Heart left ventricle (tissue), 16 donors: ENCODE measurements around the gene CASP7. TPM values are rescaled to one million over a fixed set of nuclear protein-coding genes. Genes with fewer than 3 reads are reported as not detected.

ENCODE experiments used
- ATAC-seq, 4 donors: fragments of 200-7000 bp; cut with Tn5 transposase; one replicate each; pipeline ENCODE4 v1.9.1; 2020 to 2022; ENCODE audit warnings: moderate library complexity in 4 of 4, mild to moderate bottlenecking in 3 of 4, moderate number of reproducible peaks in 1 of 4
- DNase-seq, 5 donors: peaks; one replicate each; pipeline ENCODE4 v3.0.0-alpha.2; 2020
- H3K27ac ChIP-seq, 12 donors: fragments of 200-600 bp; sonication (generic) in 4 of 12; one replicate each; pipeline versions ENCODE4 v1.5.0 to v1.8.0; 2016 to 2022; ENCODE audit warnings: mild to moderate bottlenecking in 2 of 12
- H3K27me3 ChIP-seq, 9 donors: fragments of 200-600 bp; sonication (generic) in 2 of 9; one replicate each; pipeline versions ENCODE4 v1.5.1 to v1.8.0; 2016 to 2022; ENCODE audit warnings: mild to moderate bottlenecking in 3 of 9
- H3K36me3 ChIP-seq, 9 donors: fragments of 200-600 bp; sonication (generic) in 2 of 9; one replicate each; pipeline versions ENCODE4 v1.5.0 to v1.8.0; 2018 to 2022; ENCODE audit warnings: mild to moderate bottlenecking in 2 of 9
- H3K4me1 ChIP-seq, 12 donors: fragments of 200-600 bp; sonication (generic) in 4 of 12; one replicate each; pipeline versions ENCODE4 v1.5.0 to v1.8.0; 2016 to 2022; ENCODE audit warnings: mild to moderate bottlenecking in 3 of 12
- H3K4me3 ChIP-seq, 12 donors: fragments of 200-600 bp; sonication (generic) in 4 of 12; one replicate each; pipeline versions ENCODE4 v1.5.0 to v1.8.0; 2017 to 2022; ENCODE audit warnings: mild to moderate bottlenecking in 9 of 12, moderate library complexity in 4 of 12
- H3K9me3 ChIP-seq, 12 donors: fragments of 200-600 bp; sonication (generic) in 4 of 12; one replicate each; pipeline versions ENCODE4 v1.5.0 to v1.8.0; 2016 to 2022; ENCODE audit warnings: mild to moderate bottlenecking in 1 of 12
- POLR2A ChIP-seq, 2 donors: fragments of 450-650 bp; IDR thresholded peaks; one replicate each; pipeline ENCODE4 v1.6.1; 2017; ENCODE audit warnings: antibody characterized with exemption in 2 of 2, mild to moderate bottlenecking in 2 of 2, moderate library complexity in 2 of 2
- WGBS, 4 donors: extraction: QIAGEN DNeasy Blood & Tissue Kit in 2 of 4; methylation state at CpG; one replicate each; pipeline versions ENCODE4 v1.1.5 to v1.1.7; 2013 to 2018; 5-methylcytosine and 5-hydroxymethylcytosine counted together
- intact Hi-C, 10 donors: fragments of 100-400 bp; cut with DNase I; formaldehyde crosslinking; loops; one replicate each; pipeline versions ENCODE4 v1.11.1 to v1.14.2; 2022
- polyA plus RNA-seq, 2 donors: library from polyadenylated mRNA; stranded (reverse); fragments of 200-250 nt; gene quantifications; one replicate each; pipeline ENCODE4 v1.2.3, GENCODE V29; 2013
- total RNA-seq, 9 donors: library from RNA; depleted of rRNA in 2 of 9; stranded (reverse); fragments of >200 nt in 2 of 9; fragmentation: NEBNext Ultra II Directional in 3 of 9; extraction: Animal tissue kit (Norgen Biotek cat#: 25700) in 3 of 9; gene quantifications; one replicate each; pipeline versions ENCODE4 v1.1.0 to v1.2.4, GENCODE V29; 2016 to 2023
- TF ChIP-seq, protein P1 (sequence below), 12 donors: fragments of 200-600 bp; sonication (generic) in 4 of 12; IDR thresholded peaks; one replicate each; pipeline versions ENCODE4 v1.5.0 to v1.8.0; 2018 to 2022; ENCODE audit warnings: antibody characterized with exemption in 12 of 12, mild to moderate bottlenecking in 5 of 12
- donor health status: ischemic (EF 13 %, LVEDD 7.1; RV severe dilation, severe dysfunction).
- donor health status: healthy with polysubstance abuse.
- donor health status: DM: no; HTN: yes; CAD: no.
- donor health status: DM: no; HTN: no; CAD: no.
- donor health status: ischemic (EF 25% LVEDD 6.9; RV normal size, moderate dysfunction).
- donor health status: ischemic (EF 25% LVEDD 5.7; RV mildly dilated, moderate dysfunction).
- donor health status: healthy.
- donor health status: DM: yes; HTN: yes; CAD: no.
- donor health status: ischemic (EF 35%, LVEDD 5.7; RV mildly dilated, moderate dysfunction).
- donor health status: nonischemic (EF 11% LVEDD 7.7; RV severe dilation, severe dysfunction).
- donor health status: DM: yes; HTN: yes; CAD: no.
- donor health status: PGD.
- donor health status: ischemic (EF 29% LVEDD 5.4; RV normal size, mild dysfunction).
- donor health status: nonischemic (EF 23%, LVEDD 6.1; RV moderate dilation, normal function).

CASP7 gene
- total and polyA plus RNA-seq, 11 donors, result 4.8 to 32.7 (median 10.4) TPM

DNA sequence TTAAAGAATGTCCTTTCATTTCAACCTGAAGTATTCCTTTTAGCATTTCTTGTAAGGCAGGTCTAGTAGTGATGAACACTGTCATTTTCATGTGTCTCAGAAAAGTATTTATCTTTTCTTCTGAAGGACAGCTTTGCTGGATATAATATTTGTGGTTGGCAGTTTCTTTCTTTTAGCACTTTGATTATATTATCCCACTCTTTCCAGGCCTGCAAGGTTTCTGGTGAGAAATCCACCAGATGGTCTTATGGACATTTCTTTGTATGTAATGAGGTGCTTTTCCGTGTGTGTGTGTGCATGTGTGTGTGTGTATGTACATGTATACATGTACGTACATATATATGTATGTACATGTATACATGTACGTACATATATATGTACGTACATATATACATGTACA lies 7.3 kb downstream of the CASP7 start:
- TF ChIP-seq, protein P1, sequence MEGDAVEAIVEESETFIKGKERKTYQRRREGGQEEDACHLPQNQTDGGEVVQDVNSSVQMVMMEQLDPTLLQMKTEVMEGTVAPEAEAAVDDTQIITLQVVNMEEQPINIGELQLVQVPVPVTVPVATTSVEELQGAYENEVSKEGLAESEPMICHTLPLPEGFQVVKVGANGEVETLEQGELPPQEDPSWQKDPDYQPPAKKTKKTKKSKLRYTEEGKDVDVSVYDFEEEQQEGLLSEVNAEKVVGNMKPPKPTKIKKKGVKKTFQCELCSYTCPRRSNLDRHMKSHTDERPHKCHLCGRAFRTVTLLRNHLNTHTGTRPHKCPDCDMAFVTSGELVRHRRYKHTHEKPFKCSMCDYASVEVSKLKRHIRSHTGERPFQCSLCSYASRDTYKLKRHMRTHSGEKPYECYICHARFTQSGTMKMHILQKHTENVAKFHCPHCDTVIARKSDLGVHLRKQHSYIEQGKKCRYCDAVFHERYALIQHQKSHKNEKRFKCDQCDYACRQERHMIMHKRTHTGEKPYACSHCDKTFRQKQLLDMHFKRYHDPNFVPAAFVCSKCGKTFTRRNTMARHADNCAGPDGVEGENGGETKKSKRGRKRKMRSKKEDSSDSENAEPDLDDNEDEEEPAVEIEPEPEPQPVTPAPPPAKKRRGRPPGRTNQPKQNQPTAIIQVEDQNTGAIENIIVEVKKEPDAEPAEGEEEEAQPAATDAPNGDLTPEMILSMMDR (IDR thresholded peaks at IDR 0.05), result no peak
- TF ChIP-seq POLR2A (IDR thresholded peaks at IDR 0.05), result no peak
- peaks cover 0 to 66% (median 14%) of the 10 kb centered on the region in 12 donors for H3K9me3 ChIP-seq
- no peak overlapping the region for H3K4me3 ChIP-seq
- peaks cover 0 to 5% (median 0%) of the 10 kb centered on the region in 12 donors for H3K4me1 ChIP-seq
- H3K36me3 ChIP-seq, result peaks cover 0 to 8% (median 2%) of the 10 kb centered on the region in 9 donors
- intact Hi-C loops, result loop anchor here in 1 of 10 donors (10.0 kb wide), 1 partner anchor 168 kb away; the partner anchor contains the start of genes DCLRE1A and NHLRC2
- 79 to 97% (median 88%) methylated on average over 4 of the region's 4 CpGs for WGBS, 4 donors
- no peak overlapping the region for H3K27ac ChIP-seq
- no peaks in the 10 kb centered on the region for H3K27me3 ChIP-seq
- DNase-seq, result no peak
- no peak for ATAC-seq

DNA sequence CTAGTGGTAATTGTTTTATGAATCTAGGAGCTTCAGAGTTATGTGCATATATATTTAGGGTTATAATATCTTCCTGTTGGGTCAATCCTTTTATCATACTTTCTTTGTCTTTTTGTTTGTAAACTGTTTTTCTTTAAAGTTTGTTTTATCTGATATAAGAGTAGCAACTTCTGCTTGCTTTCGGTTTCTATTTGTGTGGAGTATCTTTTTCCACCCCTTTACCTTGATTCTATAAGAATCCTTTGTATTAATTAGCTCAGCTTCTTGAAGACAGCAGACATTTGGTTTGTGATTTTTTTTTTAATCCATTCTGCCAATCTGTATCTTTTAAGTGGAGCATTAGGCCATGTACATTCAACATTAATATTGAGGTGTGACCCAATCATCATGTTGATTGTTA lies 9.3 kb downstream of the CASP7 start:
- intact Hi-C loops, result loop anchor here in 1 of 10 donors (10.0 kb wide), 1 partner anchor 166 kb away; the partner anchor contains the start of genes DCLRE1A and NHLRC2
- 94 to 100% (median 96%) methylated on average over 1 of the region's 1 CpG for WGBS, 4 donors
- Histone ChIP-seq H3K36me3 (peaks cover 0 to 25% (median 11%) of the 10 kb centered on the region in 9 donors), H3K9me3 (peaks cover 0 to 86% (median 33%) of the 10 kb centered on the region in 12 donors), H3K27me3 (no peaks in the 10 kb centered on the region), H3K4me1 (no peaks in the 10 kb centered on the region), H3K4me3 (no peak overlapping the region), H3K27ac (no peak overlapping the region)
- ATAC-seq (no peak), DNase-seq (no peak)
- TF ChIP-seq, protein P1 (IDR thresholded peaks at IDR 0.05), result no peak
- no peak for TF ChIP-seq POLR2A (IDR thresholded peaks at IDR 0.05)

DNA sequence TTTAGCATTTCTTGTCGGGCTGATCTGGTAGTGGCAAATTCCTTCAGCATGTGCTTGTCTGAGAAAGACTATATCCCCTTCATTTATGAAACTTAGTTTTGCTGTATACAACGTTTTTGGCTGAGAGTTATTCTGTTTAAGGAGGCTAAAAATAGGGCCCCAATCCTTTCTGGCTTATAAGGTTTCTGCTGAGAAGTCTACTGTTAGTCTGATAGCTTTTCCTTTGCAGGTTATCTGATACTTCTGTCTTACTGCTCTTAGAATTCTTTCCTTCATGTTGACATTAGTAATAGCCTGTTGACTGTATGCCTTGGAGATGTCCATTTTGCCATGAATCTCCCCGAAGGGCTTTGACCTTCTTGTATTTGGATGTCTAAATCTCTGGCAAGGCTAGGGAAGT lies 9.9 kb downstream of the CASP7 start:
- Histone ChIP-seq H3K36me3 (peaks cover 0 to 28% (median 12%) of the 10 kb centered on the region in 9 donors), H3K4me3 (no peak overlapping the region), H3K9me3 (peaks cover 0 to 87% (median 34%) of the 10 kb centered on the region in 12 donors), H3K27ac (no peak overlapping the region), H3K4me1 (no peaks in the 10 kb centered on the region), H3K27me3 (no peaks in the 10 kb centered on the region)
- WGBS, 4 donors, result 71 to 78% (median 73%) methylated on average over 3 of the region's 3 CpGs
- intact Hi-C loops, result loop anchor here in 1 of 10 donors (10.0 kb wide), 1 partner anchor 165 kb away; the partner anchor contains the start of genes DCLRE1A and NHLRC2
- TF ChIP-seq, protein P1 (IDR thresholded peaks at IDR 0.05), result no peak
- no peak for TF ChIP-seq POLR2A (IDR thresholded peaks at IDR 0.05)
- DNase-seq, result no peak
- ATAC-seq, result no peak

DNA sequence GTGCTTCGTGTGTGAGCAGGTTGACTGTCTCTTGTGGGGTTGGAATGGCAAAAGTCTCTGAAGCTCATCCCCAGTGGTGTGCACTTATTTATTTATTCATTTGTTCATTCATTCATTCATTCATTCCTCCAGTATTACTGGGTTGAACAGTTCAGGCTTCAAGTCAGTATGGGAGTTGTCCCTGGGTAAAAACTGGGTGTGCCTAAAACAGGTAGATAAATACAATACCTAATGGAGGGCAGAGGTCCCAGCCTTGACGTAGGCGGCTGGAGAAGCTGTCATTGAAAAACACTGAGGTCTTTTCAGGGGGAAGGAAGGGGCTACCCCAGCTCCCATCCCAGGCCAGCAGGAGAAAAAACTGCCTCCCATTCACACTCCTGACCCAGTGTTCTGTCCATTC lies 11.0 kb downstream of the CASP7 start:
- no peak for ATAC-seq
- Histone ChIP-seq H3K4me1 (peaks cover 0 to 4% (median 0%) of the 10 kb centered on the region in 12 donors), H3K4me3 (no peak overlapping the region), H3K36me3 (peaks cover 0 to 33% (median 12%) of the 10 kb centered on the region in 9 donors), H3K27ac (no peak overlapping the region), H3K27me3 (no peaks in the 10 kb centered on the region), H3K9me3 (peaks cover 0 to 78% (median 34%) of the 10 kb centered on the region in 12 donors)
- intact Hi-C loops, result no loop called here
- TF ChIP-seq, protein P1 (IDR thresholded peaks at IDR 0.05), result no peak
- no peak for TF ChIP-seq POLR2A (IDR thresholded peaks at IDR 0.05)
- WGBS, 4 donors, result 64 to 68% (median 66%) methylated on average over 3 of the region's 3 CpGs
- DNase-seq, result no peak
